CD14-positive monocyte (primary cell): ENCODE results near the gene ARIH2. TPM values are rescaled to one million over a fixed set of nuclear protein-coding genes. Genes with fewer than 3 reads are reported as not detected.

ENCODE experiments used
- DNase-seq, 3 donors: peaks; one replicate each; pipeline ENCODE4 v3.0.0-alpha.2; 2011 to 2022
- H2AFZ ChIP-seq: 2 replicates; pipeline ENCODE4 v1.6.0; 2012; ENCODE audit warnings: mild to moderate bottlenecking, low read depth, low read length, inconsistent platforms; ENCODE audit not compliant: insufficient read depth, poor library complexity, severe bottlenecking
- H3K27ac ChIP-seq, 2 donors: 1 replicate in 1 of 2; 2 replicates in 1 of 2; pipeline ENCODE4 v1.5.1; 2012 to 2013; ENCODE audit warnings: low read length in 2 of 2, control low read depth in 1 of 2, inconsistent platforms in 1 of 2, low read depth in 1 of 2, mild to moderate bottlenecking in 1 of 2
- H3K27me3 ChIP-seq, 2 donors: one replicate each; pipeline versions ENCODE4 v1.6.0 to v1.6.1; 2011 to 2013; ENCODE audit warnings: low read length in 2 of 2; ENCODE audit not compliant: control insufficient read depth in 2 of 2, insufficient read depth in 2 of 2
- H3K36me3 ChIP-seq, 2 donors: replicated peaks in 1 of 2; 1 replicate in 1 of 2; 2 replicates in 1 of 2; pipeline versions ENCODE4 v1.5.1 to v1.6.1; 2012 to 2013; ENCODE audit warnings: low read length in 2 of 2, control low read depth in 1 of 2, inconsistent platforms in 1 of 2, mild to moderate bottlenecking in 1 of 2; ENCODE audit not compliant: insufficient read depth in 2 of 2, control insufficient read depth in 1 of 2
- H3K4me1 ChIP-seq, 2 donors: 1 replicate in 1 of 2; 2 replicates in 1 of 2; pipeline versions ENCODE4 v1.5.1 to v1.6.1; 2012 to 2013; ENCODE audit warnings: low read length in 2 of 2, control low read depth in 1 of 2, inconsistent platforms in 1 of 2, mild to moderate bottlenecking in 1 of 2, moderate library complexity in 1 of 2; ENCODE audit not compliant: insufficient read depth in 2 of 2, control insufficient read depth in 1 of 2
- H3K4me2 ChIP-seq: replicated peaks from 2 replicates; pipeline ENCODE3; 2012; ENCODE audit warnings: low read length, moderate library complexity, mild to moderate bottlenecking; ENCODE audit not compliant: poor library complexity, severe bottlenecking; ENCODE audit errors: extremely low read depth
- H3K4me3 ChIP-seq, 3 experiments: fragments of 200-600 bp in 1 of 3; sonication (generic) in 1 of 3; replicated peaks in 1 of 3; 1 replicate in 2 of 3; 2 replicates in 1 of 3; pipeline ENCODE4 v1.5.1; 2011 to 2013; ENCODE audit warnings: low read length in 3 of 3, mild to moderate bottlenecking in 3 of 3, control low read depth in 2 of 3, low read depth in 2 of 3, inconsistent platforms in 1 of 3, moderate library complexity in 1 of 3
- H3K79me2 ChIP-seq: 2 replicates; pipeline ENCODE4 v1.6.0; 2012; ENCODE audit warnings: mild to moderate bottlenecking, control low read depth, inconsistent platforms, low read length, moderate library complexity; ENCODE audit not compliant: insufficient read depth
- H3K9ac ChIP-seq: 2 replicates; pipeline ENCODE4 v1.6.0; 2017; ENCODE audit warnings: low read length, mild to moderate bottlenecking; ENCODE audit not compliant: insufficient read depth, poor library complexity, severe bottlenecking
- H3K9me3 ChIP-seq, 2 donors: replicated peaks in 1 of 2; 1 replicate in 1 of 2; 2 replicates in 1 of 2; pipeline versions ENCODE4 v1.5.1 to v1.6.1; 2012 to 2013; ENCODE audit warnings: low read length in 2 of 2, control low read depth in 1 of 2; ENCODE audit not compliant: control insufficient read depth in 1 of 2, insufficient read depth in 1 of 2
- H4K20me1 ChIP-seq: 2 replicates; pipeline ENCODE4 v1.6.0; 2012; ENCODE audit warnings: mild to moderate bottlenecking, low read length, control low read depth, moderate library complexity; ENCODE audit not compliant: insufficient read depth
- H3K27ac Mint-ChIP-seq, 7 donors: one replicate each; pipeline ENCODE4 v1.8.0; 2020; ENCODE audit warnings: mild to moderate bottlenecking in 7 of 7, mixed read lengths in 7 of 7, moderate library complexity in 6 of 7, inconsistent platforms in 2 of 7
- H3K27me3 Mint-ChIP-seq, 3 donors: one replicate each; pipeline ENCODE4 v1.8.0; 2021 to 2022; ENCODE audit warnings: low read depth in 3 of 3, mild to moderate bottlenecking in 3 of 3, mixed read lengths in 3 of 3, moderate library complexity in 3 of 3, inconsistent platforms in 1 of 3
- H3K36me3 Mint-ChIP-seq, 2 donors: one replicate each; pipeline ENCODE4 v1.8.0; 2020; ENCODE audit warnings: mixed read lengths in 2 of 2, inconsistent platforms in 1 of 2, mild to moderate bottlenecking in 1 of 2
- H3K4me1 Mint-ChIP-seq: one replicate; pipeline ENCODE4 v1.8.0; 2020; ENCODE audit warnings: mild to moderate bottlenecking, mixed read lengths
- H3K4me3 Mint-ChIP-seq, 2 donors: one replicate each; pipeline ENCODE4 v1.8.0; 2020; ENCODE audit warnings: mild to moderate bottlenecking in 2 of 2, mixed read lengths in 2 of 2, moderate library complexity in 1 of 2
- H3K9me3 Mint-ChIP-seq, 7 donors: one replicate each; pipeline ENCODE4 v1.8.0; 2020 to 2022; ENCODE audit warnings: mixed read lengths in 7 of 7, mild to moderate bottlenecking in 6 of 7, moderate library complexity in 6 of 7, inconsistent platforms in 2 of 7
- WGBS: methylation state at CpG from one replicate; pipeline ENCODE4 v1.1.5; 2013; ENCODE audit warnings: missing lambda C conversion rate; ENCODE audit not compliant: insufficient coverage; 5-methylcytosine and 5-hydroxymethylcytosine counted together
- intact Hi-C, 2 donors: fragments of 100-400 bp; cut with micrococcal nuclease; formaldehyde crosslinking; loops; one replicate each; pipeline versions ENCODE4 v1.15.0 to v1.15.1; 2023
- polyA plus RNA-seq, 3 donors: library from polyadenylated mRNA; depleted of rRNA in 1 of 3; unstranded in 2 of 3; stranded (reverse) in 1 of 3; fragments of 300-500 nt in 2 of 3; fragments of >200 nt in 1 of 3; fragmentation: Illumina TruSeq in 2 of 3; gene quantifications; 1 replicate in 2 of 3; 2 replicates in 1 of 3; pipeline ENCODE4 v1.2.3, GENCODE V29; 2012 to 2021
- TF ChIP-seq, protein P1 (sequence below): fragments of 200-600 bp; IDR thresholded peaks from one replicate; pipeline ENCODE4 v1.8.0; 2022; ENCODE audit warnings: antibody characterized with exemption, mild to moderate bottlenecking

Gene ARIH2
- polyA plus RNA-seq, 3 donors = 68.2 to 94.8 (median 72.2) TPM

DNA sequence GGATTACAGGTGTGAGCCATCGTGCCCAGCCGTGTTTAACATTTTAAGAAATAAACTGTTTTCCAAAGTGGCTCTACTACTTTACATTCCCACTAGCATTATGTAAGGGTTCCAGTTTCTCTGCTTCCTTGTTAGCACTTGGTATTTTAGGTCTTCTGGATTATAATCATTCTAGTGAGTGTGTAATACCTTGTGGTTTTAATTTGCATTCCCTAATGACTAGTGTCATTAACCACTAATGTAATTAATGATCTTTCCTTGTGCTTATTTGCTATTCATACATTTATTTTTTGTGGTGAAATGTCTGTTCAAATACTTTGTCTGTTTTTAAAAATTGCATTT is 30.7 kb downstream of the ARIH2 start:
- Mint-ChIP-seq H3K27me3 (peaks cover 0 to 2% (median 0%) of the 10 kb centered on the region in 3 donors), H3K9me3 (no peaks in the 10 kb centered on the region), H3K4me3 (no peak overlapping the region), H3K4me1 (peaks cover 13% of the 10 kb centered on the region), H3K27ac (peak overlapping the region in 1 of 7 donors; percentile 53), H3K36me3 (peaks cover 32 to 38% of the 10 kb centered on the region in 2 donors)
- no peak overlapping the region for H3K9ac ChIP-seq
- H3K27me3 ChIP-seq = no peaks in the 10 kb centered on the region
- no peak overlapping the region for H3K4me2 ChIP-seq
- H3K4me1 ChIP-seq = peaks cover 0 to 3% of the 10 kb centered on the region in 2 donors
- H3K27ac ChIP-seq = no peak overlapping the region
- WGBS = no CpG with 5 or more reads among the region's 2 CpGs
- H4K20me1 ChIP-seq = peaks cover 35% of the 10 kb centered on the region
- no peak overlapping the region for H3K4me3 ChIP-seq
- TF ChIP-seq, protein P1, sequence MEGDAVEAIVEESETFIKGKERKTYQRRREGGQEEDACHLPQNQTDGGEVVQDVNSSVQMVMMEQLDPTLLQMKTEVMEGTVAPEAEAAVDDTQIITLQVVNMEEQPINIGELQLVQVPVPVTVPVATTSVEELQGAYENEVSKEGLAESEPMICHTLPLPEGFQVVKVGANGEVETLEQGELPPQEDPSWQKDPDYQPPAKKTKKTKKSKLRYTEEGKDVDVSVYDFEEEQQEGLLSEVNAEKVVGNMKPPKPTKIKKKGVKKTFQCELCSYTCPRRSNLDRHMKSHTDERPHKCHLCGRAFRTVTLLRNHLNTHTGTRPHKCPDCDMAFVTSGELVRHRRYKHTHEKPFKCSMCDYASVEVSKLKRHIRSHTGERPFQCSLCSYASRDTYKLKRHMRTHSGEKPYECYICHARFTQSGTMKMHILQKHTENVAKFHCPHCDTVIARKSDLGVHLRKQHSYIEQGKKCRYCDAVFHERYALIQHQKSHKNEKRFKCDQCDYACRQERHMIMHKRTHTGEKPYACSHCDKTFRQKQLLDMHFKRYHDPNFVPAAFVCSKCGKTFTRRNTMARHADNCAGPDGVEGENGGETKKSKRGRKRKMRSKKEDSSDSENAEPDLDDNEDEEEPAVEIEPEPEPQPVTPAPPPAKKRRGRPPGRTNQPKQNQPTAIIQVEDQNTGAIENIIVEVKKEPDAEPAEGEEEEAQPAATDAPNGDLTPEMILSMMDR = no peak
- no peaks in the 10 kb centered on the region for H3K9me3 ChIP-seq
- H3K79me2 ChIP-seq = peaks cover 28% of the 10 kb centered on the region
- no peak overlapping the region for H2AFZ ChIP-seq
- DNase-seq = no peak
- peaks cover 21 to 44% of the 10 kb centered on the region in 2 donors for H3K36me3 ChIP-seq
- intact Hi-C loops = no loop called here

DNA sequence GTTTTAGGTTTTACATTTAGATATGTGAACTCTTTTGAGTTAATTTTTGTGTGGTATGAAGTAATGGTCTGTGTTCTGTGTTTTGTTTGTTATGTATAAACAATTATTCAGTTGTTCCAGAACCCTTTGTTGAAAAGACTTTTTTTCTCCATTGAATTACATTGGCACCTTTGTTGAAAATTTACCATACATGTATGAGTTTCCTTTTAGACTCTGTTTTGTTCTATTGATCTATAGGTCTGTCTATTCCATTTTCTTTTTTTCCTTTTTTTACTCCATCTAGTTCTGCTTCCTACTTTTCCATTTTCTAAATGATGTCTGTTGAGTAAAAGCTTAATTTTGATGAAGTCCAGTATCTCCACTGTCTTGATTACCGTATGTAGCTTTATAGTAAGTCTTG is 31.4 kb downstream of the ARIH2 start:
- Mint-ChIP-seq H3K27me3 (peaks cover 0 to 2% (median 0%) of the 10 kb centered on the region in 3 donors), H3K4me3 (no peak overlapping the region), H3K36me3 (peaks cover 27 to 39% of the 10 kb centered on the region in 2 donors), H3K27ac (no peak overlapping the region), H3K9me3 (no peaks in the 10 kb centered on the region), H3K4me1 (peaks cover 13% of the 10 kb centered on the region)
- Histone ChIP-seq H3K4me1 (peaks cover 0 to 3% of the 10 kb centered on the region in 2 donors), H3K4me2 (no peak overlapping the region), H3K9me3 (no peaks in the 10 kb centered on the region), H3K9ac (no peak overlapping the region), H4K20me1 (peaks cover 29% of the 10 kb centered on the region), H3K4me3 (no peak overlapping the region), H3K36me3 (peaks cover 22 to 44% of the 10 kb centered on the region in 2 donors), H3K79me2 (peaks cover 28% of the 10 kb centered on the region), H3K27me3 (no peaks in the 10 kb centered on the region), H3K27ac (no peak overlapping the region), H2AFZ (no peak overlapping the region)
- WGBS = no CpG with 5 or more reads among the region's 1 CpG
- TF ChIP-seq, protein P1 = no peak
- intact Hi-C loops = no loop called here
- no peak for DNase-seq
